SH-SY5Y (cell line): ENCODE measurements around the gene STAP2.

Experiments used
- GATA2 ChIP-seq: IDR thresholded peaks from 2 replicates; pipeline ENCODE4 v1.6.1; 2011; ENCODE audit warnings: mild to moderate bottlenecking, low read depth, low read length
- GATA3 ChIP-seq: IDR thresholded peaks from 2 replicates; pipeline ENCODE4 v1.6.1; 2011; ENCODE audit warnings: low read depth, mild to moderate bottlenecking, low read length, moderate library complexity

DNA sequence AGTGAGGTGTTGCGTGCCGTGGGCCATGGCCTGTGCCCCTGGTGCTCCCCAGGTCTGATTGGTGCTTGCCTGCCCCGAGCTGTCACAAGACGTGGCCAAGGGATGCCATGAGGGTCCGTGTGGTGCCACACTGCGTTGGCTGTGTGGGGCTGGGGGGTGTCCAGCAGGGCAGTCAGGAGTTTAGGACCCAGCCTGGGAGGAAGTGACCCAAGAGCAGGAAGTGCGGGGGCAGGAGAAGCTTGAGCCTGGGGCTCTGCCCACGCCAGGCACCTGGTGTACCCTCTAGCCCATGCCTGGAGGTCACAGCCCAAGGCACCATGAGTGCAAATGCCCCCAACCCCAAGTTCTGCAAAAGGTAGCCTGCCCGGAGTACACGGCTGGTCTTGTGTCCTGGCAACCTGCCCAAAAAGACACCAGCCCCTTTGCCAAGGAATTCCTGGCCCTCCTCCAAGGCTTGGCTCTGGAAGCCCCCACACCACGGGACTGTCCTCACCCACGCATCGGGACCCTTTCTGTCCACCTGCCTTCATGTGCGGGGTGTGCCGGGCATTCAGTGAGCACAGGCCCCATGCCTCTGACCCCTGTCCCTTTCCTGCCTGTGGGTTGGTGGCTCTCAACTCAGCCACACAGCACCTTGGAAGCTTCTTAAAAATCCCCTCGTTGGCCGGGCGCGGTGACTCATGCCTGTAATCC lies 29.6 kb upstream of the STAP2 start:
- TF ChIP-seq GATA3 (no peak), GATA2 (no peak)
